HG02763 (cell line): Measurements from ENCODE around the gene KCNK4.

Experiments used
- ATAC-seq: cut with Tn5 transposase; IDR thresholded peaks from one replicate; pipeline ENCODE4 v1.9.1; 2021; ENCODE audit warnings: mild to moderate bottlenecking, moderate library complexity; ENCODE audit not compliant: unreplicated experiment

Gene KCNK4

GRCh38 chr11:64289002-64289564, 2.0 kb upstream of the KCNK4 start:
- no peak for ATAC-seq

- ATAC-seq, result no peak
These were observed 495 bp upstream of the KCNK4 start for GRCh38 chr11:64290352-64291261.

- no peak for ATAC-seq
These were observed 804 bp downstream of the KCNK4 start for GRCh38 chr11:64291752-64292459.

DNA sequence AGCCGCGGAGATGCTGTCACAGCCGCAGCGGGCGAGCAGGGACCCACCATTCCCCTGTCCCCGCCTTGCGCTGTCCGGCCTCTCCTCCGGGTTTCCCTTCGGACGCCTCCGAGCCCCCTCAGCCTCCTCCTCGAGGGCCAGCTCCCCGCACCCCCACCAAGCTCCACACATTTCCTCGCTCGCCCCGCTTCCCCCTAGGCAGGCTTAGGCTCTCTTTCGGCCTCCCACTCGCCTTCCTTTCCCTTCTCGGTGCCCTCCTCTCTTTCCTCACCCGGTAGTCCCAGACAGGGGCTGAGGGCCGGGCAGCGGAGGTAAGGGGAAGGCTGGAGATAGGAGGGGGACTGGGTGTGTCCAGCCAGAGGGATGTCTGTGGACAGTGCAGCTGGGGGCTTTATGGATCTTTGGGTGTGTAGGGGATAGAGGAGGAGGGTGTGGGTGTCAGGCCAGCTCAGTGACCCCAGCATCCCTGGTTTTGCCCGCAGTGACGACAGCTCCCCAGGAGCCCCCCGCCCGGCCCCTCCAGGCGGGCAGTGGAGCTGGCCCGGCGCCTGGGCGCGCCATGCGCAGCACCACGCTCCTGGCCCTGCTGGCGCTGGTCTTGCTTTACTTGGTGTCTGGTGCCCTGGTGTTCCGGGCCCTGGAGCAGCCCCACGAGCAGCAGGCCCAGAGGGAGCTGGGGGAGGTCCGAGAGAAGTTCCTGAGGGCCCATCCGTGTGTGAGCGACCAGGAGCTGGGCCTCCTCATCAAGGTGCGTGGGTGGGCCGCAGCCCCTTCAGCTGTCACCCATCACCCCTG, 1.6 kb downstream of the KCNK4 start:
- ATAC-seq, result no peak

- no peak for ATAC-seq
These were observed 3.7 kb downstream of the KCNK4 start for GRCh38 chr11:64294774-64295173.

GRCh38 chr11:64295760-64296159, 4.7 kb downstream of the KCNK4 start:
- ATAC-seq, result no peak

GRCh38 chr11:64296236-64296635, 5.1 kb downstream of the KCNK4 start:
- no peak for ATAC-seq

DNA sequence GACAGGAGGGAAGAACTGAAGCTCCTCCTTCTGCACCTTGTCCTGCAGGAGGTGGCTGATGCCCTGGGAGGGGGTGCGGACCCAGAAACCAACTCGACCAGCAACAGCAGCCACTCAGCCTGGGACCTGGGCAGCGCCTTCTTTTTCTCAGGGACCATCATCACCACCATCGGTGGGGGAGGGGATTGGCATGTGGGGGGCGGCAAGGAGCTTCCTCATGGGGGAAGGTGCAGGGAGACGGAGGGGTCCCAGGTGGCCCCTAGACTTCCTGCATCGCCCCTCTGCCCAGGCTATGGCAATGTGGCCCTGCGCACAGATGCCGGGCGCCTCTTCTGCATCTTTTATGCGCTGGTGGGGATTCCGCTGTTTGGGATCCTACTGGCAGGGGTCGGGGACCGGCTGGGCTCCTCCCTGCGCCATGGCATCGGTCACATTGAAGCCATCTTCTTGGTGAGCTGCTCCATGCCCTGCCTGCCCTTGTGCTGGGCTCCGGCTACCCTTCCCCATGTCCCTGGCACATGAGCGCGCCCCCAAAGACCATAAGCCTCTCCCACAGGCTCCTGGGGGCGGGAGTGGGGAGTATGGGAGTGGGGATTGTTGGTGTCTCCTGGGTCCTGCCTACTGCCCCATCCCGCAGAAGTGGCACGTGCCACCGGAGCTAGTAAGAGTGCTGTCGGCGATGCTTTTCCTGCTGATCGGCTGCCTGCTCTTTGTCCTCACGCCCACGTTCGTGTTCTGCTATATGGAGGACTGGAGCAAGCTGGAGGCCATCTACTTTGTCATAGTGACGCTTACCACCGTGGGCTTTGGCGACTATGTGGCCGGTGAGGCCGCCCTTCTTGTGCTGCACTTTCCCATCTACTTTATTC, 6.0 kb downstream of the KCNK4 start:
- ATAC-seq, result no peak

GRCh38 chr11:64297699-64298358, 6.7 kb downstream of the KCNK4 start:
- ATAC-seq, result no peak

- ATAC-seq, result no peak
These were observed 8.1 kb downstream of the KCNK4 start for GRCh38 chr11:64298966-64299846.

DNA sequence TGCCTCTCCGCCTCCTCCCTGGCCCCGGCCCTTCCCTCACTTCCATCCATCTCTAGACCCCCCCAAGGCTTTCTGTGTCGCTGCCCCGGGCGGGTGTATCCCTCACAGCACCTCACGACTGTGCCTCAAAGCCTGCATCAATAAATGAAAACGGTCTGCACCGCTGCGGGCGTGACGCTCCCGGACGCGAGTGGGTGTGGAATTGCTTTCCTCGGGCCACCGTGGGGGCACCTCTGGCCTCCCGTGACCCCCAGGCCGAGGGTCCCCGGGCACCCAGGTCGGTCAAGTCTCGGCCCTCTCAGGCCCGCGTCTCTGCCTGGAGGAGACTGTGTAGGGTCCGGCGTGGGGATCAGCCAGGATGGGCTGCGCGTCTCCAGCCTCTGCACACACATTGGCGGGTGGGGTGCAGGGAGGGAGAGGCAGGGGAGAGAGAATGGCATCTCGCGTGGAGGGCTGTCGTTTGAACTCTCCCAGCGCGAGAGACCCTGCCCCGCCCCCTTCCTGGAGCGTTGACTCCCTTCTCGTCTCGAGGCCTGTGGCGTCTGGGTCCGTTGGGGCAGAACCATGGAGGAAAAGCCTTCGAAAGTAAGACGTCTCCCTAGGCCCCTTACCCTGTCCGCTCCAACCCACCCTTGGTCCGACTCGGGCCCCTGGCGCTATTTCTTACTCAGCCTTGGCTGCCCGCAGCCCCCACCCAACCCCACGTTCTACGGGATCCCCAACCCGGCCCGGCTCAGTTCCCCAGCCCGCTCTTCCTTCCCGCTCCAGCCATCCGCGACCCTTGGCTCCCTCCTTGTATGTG, 8.9 kb downstream of the KCNK4 start, which contains the start of gene CATSPERZ:
Gene CATSPERZ, plus strand, starts transcription at position 512 of the 802 bp plus-strand sequence. Its CDS starts 53 bp downstream, at position 565.
- ATAC-seq, result no peak

- no peak for ATAC-seq
These were observed 12.3 kb downstream of the KCNK4 start for GRCh38 chr11:64303109-64304031.

DNA sequence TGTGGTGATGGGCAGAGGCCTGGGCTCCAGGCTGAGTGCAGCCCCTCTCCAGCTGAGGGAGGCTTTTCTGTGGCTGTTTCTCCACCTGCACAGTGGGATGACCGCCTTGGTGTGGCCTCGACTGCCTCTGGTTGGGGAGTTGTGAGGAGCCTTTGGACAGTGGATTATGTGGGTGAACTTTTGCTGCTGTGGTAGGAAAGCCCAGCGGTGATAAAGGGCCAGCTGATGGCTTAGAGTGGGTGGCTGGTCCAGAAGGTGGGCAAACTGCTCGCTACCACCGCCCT, 12.9 kb downstream of the KCNK4 start:
- no peak for ATAC-seq

DNA sequence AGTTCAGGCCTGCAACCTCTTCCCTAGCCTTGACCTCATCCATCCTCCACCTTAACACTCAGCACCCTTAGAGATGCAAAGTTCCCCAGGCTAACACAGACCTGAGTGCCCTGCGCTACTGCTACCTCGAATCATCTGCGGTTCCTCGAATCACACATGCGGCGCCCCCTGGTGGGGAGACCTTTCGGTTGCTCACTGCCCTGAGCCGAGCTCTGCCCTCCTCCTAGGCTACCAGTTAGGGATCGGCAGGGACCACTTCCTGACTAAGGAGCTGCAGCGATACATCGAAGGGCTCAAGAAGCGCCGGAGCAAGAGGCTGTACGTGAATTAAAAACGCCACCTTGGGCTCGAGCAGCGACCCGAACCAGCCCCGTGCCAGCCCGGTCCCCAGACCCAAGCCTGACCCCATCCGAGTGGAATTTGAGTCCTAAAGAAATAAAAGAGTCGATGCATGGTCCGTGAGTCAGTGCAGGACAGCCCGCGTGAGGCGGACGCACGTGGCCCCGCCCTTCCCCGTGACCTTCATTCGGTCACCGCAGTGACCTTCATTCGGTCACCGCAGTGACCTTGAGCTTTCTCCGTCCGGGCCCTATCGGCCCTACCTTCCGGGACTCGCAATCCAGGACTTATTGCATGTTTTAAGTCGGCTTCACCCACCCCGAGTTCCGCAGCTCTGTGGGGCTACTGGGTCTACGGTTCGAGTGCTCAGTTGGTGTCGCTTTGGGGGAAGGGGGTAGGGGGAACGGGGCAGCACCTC, 13.4 kb downstream of the KCNK4 start:
- peak; percentile 15 for ATAC-seq

DNA sequence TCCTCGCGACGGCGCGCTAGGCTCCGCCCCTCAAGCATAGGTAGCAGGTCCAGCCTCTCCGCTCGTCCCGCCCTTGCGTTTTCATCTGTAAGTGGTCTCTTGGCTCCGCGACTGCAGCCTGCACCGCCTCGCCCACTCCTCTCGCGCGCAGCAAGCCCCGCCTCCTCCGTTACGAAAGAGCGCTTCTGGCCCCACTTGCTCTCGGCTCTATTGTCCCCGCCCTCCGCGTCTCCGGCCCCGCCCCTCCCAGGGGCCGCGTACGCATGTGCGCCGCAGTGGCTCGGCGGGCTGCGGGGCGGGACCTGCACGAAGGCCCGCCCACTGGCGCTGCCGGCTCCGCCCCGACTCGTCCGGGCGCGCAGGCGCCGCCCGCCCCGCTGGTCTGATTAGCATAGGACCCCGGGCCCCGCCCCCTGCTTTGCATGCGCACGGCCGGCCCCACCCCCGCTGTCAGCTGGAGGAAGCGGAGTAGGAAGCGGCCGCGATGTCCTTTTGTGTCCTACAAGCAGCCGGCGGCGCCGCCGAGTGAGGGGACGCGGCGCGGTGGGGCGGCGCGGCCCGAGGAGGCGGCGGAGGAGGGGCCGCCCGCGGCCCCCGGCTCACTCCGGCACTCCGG, 14.1 kb downstream of the KCNK4 start, which contains the start of gene ESRRA:
Gene ESRRA, plus strand, starts transcription at position 450 of the 616 bp plus-strand sequence. CDS start 1,656 bp downstream, outside the sequence.
- ATAC-seq, result peak; percentile 75
